ENCODE results near the gene MRPL46.

The MRPL46 gene

DNA sequence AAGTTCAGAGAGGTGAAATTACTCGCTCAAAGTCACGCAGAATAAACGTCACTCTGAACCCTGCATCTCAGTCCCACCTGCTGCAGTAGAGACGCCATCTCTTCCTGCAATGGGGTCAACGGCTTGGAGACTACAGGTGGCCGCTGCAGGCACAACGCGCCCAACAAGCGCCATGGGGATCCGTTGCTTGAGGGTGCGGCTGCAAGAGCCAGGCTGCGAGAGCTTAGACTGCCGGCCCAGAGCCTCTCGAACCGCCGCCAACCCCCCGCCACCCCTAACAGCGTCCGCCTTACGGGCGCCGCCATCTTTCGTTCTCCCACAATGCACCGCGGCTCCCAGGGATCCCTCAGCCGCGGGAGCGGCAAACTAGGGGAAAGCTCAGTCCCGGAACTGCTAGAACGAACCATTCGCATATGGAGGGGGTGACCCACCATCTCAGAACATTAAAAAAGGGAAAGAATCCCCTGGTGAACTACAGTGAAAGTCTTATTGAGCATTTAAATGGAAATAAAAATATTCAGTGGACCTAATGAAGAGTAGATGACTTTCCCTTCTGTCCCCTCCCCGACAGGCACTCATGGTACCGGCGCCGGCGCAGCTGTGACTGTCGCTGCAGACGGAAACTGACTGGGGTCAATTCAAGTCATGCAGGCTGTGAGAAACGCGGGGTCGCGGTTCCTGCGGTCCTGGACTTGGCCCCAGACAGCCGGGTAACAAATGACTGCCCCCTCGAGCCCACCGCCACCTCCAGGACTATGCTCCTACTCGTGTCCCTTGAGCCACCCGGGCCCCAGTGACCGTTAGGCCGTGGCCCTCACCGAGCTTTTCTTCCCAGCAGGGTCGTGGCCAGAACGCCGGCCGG lies at the start of gene MRPL46, which contains the start of gene MRPS11:
MRPL46 (minus strand) TSS at position 316 of the 862 bp plus-strand sequence; CDS start at position 305, 11 bp downstream.
MRPS11 (plus strand) TSS at position 636 of the 862 bp plus-strand sequence; CDS start at position 646, 10 bp downstream.
- H3K9me3 ChIP-seq (ENCODE audit: insufficient read depth, low read length, severe bottlenecking): no peaks in the 10 kb centered on the region
- peak within 1 kb of the TSS; percentile 64 for H2AFZ ChIP-seq (ENCODE audit: low read depth, low read length)
- no peak for TF ChIP-seq EZH2 (IDR thresholded peaks at IDR 0.05; ENCODE audit: borderline replicate concordance, low read depth, low read length, severe bottlenecking)
- TF ChIP-seq, protein P1, sequence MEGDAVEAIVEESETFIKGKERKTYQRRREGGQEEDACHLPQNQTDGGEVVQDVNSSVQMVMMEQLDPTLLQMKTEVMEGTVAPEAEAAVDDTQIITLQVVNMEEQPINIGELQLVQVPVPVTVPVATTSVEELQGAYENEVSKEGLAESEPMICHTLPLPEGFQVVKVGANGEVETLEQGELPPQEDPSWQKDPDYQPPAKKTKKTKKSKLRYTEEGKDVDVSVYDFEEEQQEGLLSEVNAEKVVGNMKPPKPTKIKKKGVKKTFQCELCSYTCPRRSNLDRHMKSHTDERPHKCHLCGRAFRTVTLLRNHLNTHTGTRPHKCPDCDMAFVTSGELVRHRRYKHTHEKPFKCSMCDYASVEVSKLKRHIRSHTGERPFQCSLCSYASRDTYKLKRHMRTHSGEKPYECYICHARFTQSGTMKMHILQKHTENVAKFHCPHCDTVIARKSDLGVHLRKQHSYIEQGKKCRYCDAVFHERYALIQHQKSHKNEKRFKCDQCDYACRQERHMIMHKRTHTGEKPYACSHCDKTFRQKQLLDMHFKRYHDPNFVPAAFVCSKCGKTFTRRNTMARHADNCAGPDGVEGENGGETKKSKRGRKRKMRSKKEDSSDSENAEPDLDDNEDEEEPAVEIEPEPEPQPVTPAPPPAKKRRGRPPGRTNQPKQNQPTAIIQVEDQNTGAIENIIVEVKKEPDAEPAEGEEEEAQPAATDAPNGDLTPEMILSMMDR (IDR thresholded peaks at IDR 0.05; ENCODE audit: borderline replicate concordance, extremely low read depth, low read length, poor library complexity, severe bottlenecking): no peak
- H3K4me3 ChIP-seq (ENCODE audit: low read depth in 1 of 2, low read length in 2 of 2): peak within 1 kb of the TSS; percentile 91 to 97
- DNase-seq (peak; percentile 87), ATAC-seq (ENCODE audit: insufficient read depth, low read depth) (peak; percentile 89)
- H3K4me2 ChIP-seq (ENCODE audit: insufficient read depth, low read length): peak within 1 kb of the TSS; percentile 91
- H4K20me1 ChIP-seq (ENCODE audit: insufficient read depth, low read length): 0 out of 2 replicates have a peak, but pooled peaks cover 2% of the 10 kb centered on the region
- H3K4me1 ChIP-seq (ENCODE audit: insufficient read depth, low read length): peaks cover 34% of the 10 kb centered on the region
- peak within 1 kb of the TSS; percentile 98 for H3K27ac ChIP-seq (ENCODE audit: low read length)
- H3K79me2 ChIP-seq (ENCODE audit: insufficient read depth, low read length): peaks cover 49% of the 10 kb centered on the region
- peak within 1 kb of the TSS; percentile 81 for H3K9ac ChIP-seq (ENCODE audit: low read depth, low read length)
- no peaks in the 10 kb centered on the region for H3K27me3 ChIP-seq (ENCODE audit: insufficient read depth, low read length, poor library complexity)
- peaks cover 53% of the 10 kb centered on the region for H3K36me3 ChIP-seq (ENCODE audit: insufficient read depth, low read length)

DNA sequence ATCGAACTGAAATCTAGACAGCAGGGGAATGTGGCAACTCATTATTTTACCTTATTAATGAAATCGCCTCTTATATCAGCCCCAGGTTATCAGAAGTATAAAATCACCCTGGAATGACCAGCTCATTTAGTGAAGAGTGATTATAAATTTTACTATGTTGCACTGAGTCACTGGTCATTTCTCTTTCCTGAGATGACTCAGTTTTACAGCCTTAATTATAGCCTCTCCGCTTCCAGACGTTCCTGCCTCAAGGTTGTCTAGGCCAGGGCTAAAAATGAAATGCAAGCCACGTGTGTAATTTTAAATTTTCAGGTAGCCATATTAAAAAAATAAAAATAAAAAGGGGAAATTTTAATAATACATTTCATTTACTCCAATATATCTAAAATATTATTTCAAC lies 46.0 kb upstream of the MRPL46 start:
- TF ChIP-seq EZH2 (IDR thresholded peaks at IDR 0.05; ENCODE audit: borderline replicate concordance, low read depth, low read length, severe bottlenecking): no peak
- TF ChIP-seq, protein P1 (IDR thresholded peaks at IDR 0.05; ENCODE audit: borderline replicate concordance, extremely low read depth, low read length, poor library complexity, severe bottlenecking): no peak
- H3K4me1 ChIP-seq (ENCODE audit: insufficient read depth, low read length): no peaks in the 10 kb centered on the region
- H3K27ac ChIP-seq (ENCODE audit: low read length): no peak overlapping the region
- DNase-seq (no peak), ATAC-seq (ENCODE audit: insufficient read depth, low read depth) (no peak)
- H3K27me3 ChIP-seq (ENCODE audit: insufficient read depth, low read length, poor library complexity): no peaks in the 10 kb centered on the region
- no peaks in the 10 kb centered on the region for H3K79me2 ChIP-seq (ENCODE audit: insufficient read depth, low read length)
- H2AFZ ChIP-seq (ENCODE audit: low read depth, low read length): no peak overlapping the region
- H4K20me1 ChIP-seq (ENCODE audit: insufficient read depth, low read length): no peaks in the 10 kb centered on the region
- H3K4me2 ChIP-seq (ENCODE audit: insufficient read depth, low read length): no peak overlapping the region
- H3K9me3 ChIP-seq (ENCODE audit: insufficient read depth, low read length, severe bottlenecking): no peaks in the 10 kb centered on the region
- no peak overlapping the region for H3K9ac ChIP-seq (ENCODE audit: low read depth, low read length)
- H3K4me3 ChIP-seq (ENCODE audit: low read depth in 1 of 2, low read length in 2 of 2): no peak overlapping the region
- H3K36me3 ChIP-seq (ENCODE audit: insufficient read depth, low read length): peaks cover 30% of the 10 kb centered on the region; the same call in 1 of the 2 replicates

DNA sequence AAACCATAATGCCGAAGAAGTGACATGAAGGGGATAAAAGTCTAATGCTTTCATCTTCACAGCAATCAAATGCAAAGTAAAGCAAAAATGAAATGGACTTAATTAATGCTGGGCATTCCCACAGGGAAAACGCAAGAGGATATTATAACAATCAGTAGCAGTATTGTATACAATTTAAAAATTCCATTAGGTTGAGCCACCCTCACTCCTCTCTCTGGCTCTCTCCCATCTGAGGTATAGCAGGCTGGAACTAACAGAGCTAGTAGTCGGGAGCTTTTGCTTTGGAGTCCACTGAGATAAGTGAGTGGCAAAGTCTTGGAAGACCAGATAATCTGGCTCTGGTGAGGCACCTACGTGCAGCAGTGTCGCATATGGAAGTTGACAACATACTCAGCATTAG lies 45.4 kb upstream of the MRPL46 start:
- DNase-seq (no peak), ATAC-seq (ENCODE audit: insufficient read depth, low read depth) (no peak)
- H3K27ac ChIP-seq (ENCODE audit: low read length): no peak overlapping the region
- no peak overlapping the region for H3K4me3 ChIP-seq (ENCODE audit: low read depth in 1 of 2, low read length in 2 of 2)
- H3K4me1 ChIP-seq (ENCODE audit: insufficient read depth, low read length): no peaks in the 10 kb centered on the region
- H3K4me2 ChIP-seq (ENCODE audit: insufficient read depth, low read length): no peak overlapping the region
- TF ChIP-seq, protein P1 (IDR thresholded peaks at IDR 0.05; ENCODE audit: borderline replicate concordance, extremely low read depth, low read length, poor library complexity, severe bottlenecking): no peak
- TF ChIP-seq EZH2 (IDR thresholded peaks at IDR 0.05; ENCODE audit: borderline replicate concordance, low read depth, low read length, severe bottlenecking): no peak
- no peaks in the 10 kb centered on the region for H3K79me2 ChIP-seq (ENCODE audit: insufficient read depth, low read length)
- H3K9me3 ChIP-seq (ENCODE audit: insufficient read depth, low read length, severe bottlenecking): no peaks in the 10 kb centered on the region
- H4K20me1 ChIP-seq (ENCODE audit: insufficient read depth, low read length): no peaks in the 10 kb centered on the region
- H3K9ac ChIP-seq (ENCODE audit: low read depth, low read length): no peak overlapping the region
- no peaks in the 10 kb centered on the region for H3K27me3 ChIP-seq (ENCODE audit: insufficient read depth, low read length, poor library complexity)
- no peak overlapping the region for H2AFZ ChIP-seq (ENCODE audit: low read depth, low read length)
- peaks cover 30% of the 10 kb centered on the region; the same call in 1 of the 2 replicates for H3K36me3 ChIP-seq (ENCODE audit: insufficient read depth, low read length)
